HG03432 (cell line): ENCODE results near the gene DENND4A.

ENCODE experiments used
- ATAC-seq: cut with Tn5 transposase; IDR thresholded peaks from one replicate; pipeline ENCODE4 v1.9.1; 2021; ENCODE audit warnings: mild to moderate bottlenecking, moderate library complexity; ENCODE audit not compliant: unreplicated experiment

Gene DENND4A

GRCh38 chr15:65688462-65688861, 103.6 kb downstream of the DENND4A start:
- ATAC-seq: no peak

DNA sequence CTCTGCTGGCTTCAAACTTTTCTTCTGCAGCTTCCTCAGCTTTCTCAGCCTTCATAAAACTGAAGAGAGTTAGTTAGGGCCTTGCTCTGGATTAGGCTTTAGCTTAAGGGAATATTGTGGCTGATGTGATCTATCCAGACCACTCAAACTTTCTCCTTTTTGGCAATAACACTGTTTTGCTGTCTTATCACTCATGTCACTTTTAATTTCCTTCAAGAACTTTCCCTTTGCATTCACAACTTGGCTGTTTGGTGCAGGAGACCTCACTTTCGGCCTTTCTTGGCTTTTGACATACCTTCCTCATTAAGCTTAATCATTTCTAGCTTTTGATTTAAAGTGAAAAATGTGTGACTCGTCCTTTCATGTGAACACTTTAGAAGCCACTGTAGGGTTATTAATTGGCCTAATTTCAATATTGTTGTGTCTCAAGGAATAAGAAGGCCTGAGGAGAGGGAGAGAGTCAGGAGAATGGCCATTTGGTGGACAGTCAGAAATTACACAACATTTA, 109.6 kb downstream of the DENND4A start:
- no peak for ATAC-seq

DNA sequence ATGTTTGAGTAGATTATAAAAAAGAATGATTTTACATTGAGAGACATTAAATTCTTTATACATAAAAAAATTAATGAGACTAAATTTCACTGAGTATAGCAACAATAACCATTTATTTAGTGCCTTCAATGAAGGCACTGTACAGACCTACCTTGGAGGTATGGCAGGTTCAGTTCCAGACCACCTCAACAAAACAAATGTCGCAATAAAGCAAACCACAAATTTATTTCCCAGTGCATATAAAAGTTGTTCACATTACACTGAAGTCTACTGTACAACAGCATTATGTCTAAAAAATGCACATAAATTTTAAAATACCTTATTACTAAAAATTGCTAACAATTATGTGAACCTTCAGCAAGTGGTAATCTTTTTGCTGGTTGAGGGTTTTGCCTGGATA, 111.5 kb downstream of the DENND4A start:
- ATAC-seq: no peak

- ATAC-seq: no peak
Measured at GRCh38 chr15:65676123-65676522, 116.0 kb downstream of the DENND4A start.

GRCh38 chr15:65675551-65675950, 116.5 kb downstream of the DENND4A start:
- ATAC-seq: no peak

DNA sequence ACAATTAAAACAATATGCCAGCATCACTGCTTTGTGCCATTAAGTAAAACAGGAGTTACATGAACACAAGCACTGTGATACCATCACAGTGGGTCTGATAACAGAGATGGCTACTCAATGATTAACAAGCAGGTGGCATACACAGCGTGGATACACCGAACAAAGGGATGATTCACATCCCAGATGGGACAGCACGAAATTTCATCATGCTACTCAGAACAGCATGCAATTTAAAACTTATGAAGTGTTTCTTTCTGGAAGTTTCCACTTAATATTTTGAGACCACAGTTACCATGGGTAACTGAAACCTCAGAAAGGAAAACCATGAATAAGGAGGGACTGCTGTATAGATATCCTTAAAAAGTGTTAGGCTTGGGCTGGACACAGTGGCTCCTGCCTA, 125.8 kb downstream of the DENND4A start:
- no peak for ATAC-seq

DNA sequence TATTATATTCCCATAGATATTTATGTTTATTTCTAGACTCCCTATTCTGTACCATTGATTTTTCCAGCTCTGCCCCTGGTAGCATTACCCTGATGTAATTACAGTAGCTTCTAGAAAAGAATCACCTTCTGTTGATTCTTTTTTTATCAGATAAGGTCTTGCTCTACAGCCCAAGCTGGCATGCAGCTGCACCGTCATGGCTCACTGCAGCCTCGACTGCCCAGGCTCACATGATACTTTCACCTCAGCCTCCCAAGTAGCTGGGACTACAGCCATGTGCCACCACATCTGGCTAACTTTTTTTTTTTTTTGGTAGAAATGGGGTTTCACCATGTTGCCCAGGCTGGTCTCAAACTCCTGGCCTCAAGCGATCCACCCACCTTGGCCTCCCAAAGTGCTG, 128.6 kb downstream of the DENND4A start:
- ATAC-seq: peak; percentile 54

GRCh38 chr15:65660927-65661326, 131.2 kb downstream of the DENND4A start:
- no peak for ATAC-seq

DNA sequence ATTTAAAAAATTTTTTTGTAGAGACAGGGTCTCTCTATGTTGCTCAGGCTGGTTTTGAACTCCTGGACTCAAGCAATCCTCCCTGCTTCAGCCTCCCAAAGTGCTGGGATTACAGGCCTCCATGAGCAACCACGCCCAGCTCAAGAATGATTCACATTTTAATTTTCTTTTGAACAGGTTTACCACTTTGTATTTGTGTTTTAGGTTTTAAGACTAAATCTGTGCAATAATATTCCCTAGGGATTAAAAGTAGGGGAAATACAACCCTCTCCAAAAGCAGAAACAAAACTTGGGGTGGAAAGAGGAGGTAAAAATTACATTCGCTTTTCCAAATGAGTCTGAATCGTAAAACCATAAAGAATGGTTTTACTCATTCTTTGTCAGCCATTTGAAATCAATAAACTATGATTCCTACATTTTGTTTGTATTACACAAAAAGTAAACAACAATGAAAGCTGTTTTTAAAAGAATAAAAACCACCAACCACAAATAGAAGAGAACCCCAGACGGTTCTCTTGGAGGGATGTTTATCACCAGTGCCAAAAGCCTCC, 132.5 kb downstream of the DENND4A start:
- ATAC-seq: no peak

- ATAC-seq: no peak
Measured at GRCh38 chr15:65655457-65655856, 136.6 kb downstream of the DENND4A start.

DNA sequence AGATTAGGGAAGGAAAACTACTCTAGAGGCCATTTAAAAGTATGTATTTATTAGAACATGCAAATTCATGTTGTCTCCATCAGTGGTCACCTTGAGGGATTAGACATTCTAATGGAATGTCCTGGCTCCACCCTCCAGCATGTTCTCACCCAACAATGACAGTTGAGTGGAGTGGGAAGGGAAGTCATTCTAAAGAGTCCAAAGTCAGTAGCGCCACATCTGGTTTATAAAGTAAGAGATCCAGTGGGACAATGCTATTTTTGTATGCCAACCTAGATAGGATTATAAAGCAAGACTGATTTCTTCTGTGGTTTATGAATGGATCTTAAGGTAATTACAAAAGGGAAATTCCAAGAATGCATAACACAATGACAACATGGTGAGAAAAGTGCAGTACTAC, 137.1 kb downstream of the DENND4A start:
- no peak for ATAC-seq

DNA sequence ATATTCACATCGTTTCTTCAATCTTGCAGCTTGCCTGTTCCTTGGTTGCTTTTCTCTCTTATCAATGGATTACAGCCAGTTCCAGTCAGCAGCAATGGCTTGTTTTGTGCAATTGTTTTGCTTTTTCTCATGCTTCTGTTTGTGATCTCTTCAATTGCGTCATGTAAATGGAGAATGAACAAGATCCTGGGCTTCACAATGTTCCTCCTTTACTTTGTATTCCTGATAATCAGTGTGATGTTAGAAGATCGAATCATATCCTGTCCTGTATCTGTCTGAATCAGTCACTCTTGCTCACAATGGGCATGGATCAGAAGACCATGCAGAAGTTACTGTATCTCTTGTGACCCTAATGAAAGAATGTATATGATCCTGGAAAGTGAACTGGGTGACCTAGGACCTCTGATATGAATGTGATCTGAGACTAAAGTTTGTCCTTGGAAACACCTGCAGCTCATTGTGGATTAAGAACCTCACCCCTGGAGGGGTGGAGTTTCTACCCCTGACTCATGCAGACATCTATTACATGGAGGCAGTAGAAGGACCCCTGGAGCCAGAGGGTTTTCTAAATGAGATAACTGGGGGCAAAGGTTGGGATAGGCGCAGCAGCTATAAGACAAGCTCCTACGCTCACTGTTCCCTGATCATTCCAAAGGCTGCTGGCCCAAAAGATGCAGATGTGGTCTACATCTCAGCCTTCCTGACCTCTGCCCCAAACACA, 138.1 kb downstream of the DENND4A start:
- ATAC-seq: no peak

- no peak for ATAC-seq
Measured at GRCh38 chr15:65653341-65653740, 138.8 kb downstream of the DENND4A start.

DNA sequence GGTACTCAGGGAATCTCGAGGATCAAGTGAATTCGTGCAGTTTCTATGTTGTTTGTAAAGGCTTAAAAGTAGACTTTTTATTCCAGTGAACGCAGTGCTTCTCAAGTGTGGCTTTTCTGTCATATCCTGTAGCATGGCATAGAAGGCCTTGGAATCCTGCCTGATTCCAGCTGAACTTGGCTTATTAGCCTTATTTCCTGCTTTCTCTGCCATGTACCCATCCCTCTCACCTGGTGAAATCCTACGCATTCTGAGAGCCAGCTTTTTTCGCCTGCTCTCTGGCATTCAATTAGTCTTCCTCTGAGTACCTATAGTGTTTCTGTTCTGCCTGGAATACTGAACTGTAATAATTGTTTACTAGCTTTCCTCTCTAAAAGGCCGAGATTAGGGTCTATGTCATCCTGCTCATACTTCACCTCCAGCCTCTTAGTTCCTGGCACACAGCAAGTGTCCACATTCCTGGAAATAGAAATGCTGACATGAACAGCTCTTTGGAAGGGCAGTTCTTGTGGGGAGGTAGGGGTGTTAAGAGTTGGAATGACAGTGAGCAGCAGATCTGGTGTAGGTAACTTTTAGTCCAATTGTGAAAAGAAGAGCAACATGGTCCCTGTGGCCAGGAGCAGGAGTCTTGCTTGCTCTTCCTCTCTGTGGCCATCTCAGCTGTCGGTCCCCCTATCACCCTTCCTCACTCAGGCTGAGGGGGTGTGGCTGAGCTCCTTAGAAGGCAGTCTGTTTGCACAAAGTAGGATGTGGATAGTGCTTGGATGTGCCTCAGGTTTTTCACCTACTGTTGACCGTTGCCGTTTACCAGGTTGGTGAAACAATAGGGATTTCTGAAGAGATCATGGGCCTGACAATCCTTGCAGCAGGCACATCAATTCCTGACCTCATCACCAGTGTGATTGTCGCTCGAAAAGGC, 140.0 kb downstream of the DENND4A start:
- ATAC-seq: no peak

GRCh38 chr15:65651042-65651322, 141.1 kb downstream of the DENND4A start:
- no peak for ATAC-seq

GRCh38 chr15:65650312-65651041, 141.6 kb downstream of the DENND4A start:
- ATAC-seq: no peak

DNA sequence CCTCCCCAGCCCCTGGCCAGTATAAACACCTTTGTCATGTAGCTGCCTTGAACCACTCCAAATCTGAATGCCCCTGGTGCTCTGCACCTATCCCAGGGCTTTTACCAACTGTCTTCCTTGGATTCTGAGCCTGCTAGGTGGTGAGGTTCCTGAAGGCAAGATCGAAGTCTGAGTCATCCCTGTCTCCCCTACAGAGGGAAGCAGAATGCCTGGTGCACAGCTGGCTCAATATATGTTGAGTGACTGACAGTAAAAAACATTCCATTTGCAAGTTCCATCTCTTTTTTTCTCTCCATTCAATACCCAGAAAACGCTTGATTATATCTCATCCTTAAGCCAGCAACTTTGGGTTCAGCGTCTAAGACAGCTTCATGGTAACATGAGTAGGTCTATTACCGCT, 145.6 kb downstream of the DENND4A start:
- no peak for ATAC-seq

DNA sequence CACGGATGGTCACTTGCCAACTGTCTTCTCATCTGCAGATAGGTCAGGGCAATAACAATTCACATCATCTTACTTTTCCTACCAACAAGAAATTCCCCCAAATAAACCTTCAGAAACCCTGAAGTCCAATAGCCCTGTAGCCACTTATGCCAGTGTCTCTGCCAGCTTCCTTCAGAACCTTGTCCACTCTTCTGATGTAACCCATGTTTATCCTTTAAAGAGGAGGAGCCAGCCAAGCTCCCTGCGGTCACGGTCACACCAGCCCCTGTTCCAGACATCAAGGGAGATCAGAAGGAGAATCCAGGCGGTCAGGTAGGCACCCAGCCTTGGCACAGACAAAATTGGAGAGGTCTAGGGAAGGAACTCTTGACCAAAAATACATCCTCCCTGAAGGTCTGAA, 146.7 kb downstream of the DENND4A start:
- ATAC-seq: no peak

- ATAC-seq: no peak
Measured at GRCh38 chr15:65644282-65644681, 147.8 kb downstream of the DENND4A start.

DNA sequence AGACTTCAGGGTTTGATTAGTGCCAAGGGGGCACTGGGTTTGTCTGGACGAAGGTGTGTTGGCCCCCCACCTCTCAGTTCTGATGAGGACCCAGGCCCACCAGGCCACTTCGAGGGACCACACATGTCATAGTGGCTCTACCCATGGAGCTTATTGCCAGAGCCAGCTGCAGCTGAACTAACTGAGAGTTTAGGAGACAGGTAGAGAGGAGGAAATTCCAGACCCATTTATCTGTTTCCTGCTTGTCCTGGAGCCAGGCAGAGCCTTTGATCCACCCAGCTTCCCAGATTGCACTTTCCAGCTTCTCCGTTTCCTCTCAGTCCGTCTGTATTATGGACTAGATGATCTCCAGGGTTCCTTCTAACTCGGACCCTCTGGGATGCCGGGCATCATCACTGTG, 149.5 kb downstream of the DENND4A start:
- no peak for ATAC-seq

GRCh38 chr15:65641768-65642475, 150.2 kb downstream of the DENND4A start:
- no peak for ATAC-seq
